NT2/D1 (cell line): ENCODE data around the gene SRCAP.

Experiments
- SUZ12 ChIP-seq: IDR thresholded peaks from 2 replicates; pipeline ENCODE4 v1.6.1; 2011; ENCODE audit not compliant: insufficient read length, insufficient read depth; ENCODE audit errors: extremely low read depth
- YY1 ChIP-seq: IDR thresholded peaks from 2 replicates; pipeline ENCODE4 v1.6.1; 2011; ENCODE audit not compliant: insufficient read length, insufficient read depth

DNA sequence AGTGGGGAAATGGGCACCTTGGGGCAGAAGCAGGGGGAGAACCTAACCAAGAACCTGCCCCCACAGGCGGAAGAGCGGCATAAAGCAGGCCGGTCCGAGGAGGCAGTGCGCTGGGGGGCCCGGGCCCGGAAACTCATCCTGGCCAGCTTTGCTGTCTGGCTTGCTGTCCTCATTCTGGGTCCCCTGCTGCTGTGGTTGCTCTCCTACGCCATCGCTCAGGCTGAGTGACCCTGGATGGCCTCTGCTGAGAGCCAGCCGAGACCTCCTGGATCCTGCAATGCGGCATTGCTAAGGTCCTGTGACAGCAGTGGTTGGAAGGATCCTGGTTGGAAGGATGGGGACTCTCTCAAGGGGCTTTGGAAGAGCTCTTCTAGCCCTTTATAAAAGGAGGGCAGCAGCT, 44.7 kb downstream of the SRCAP start:
- TF ChIP-seq SUZ12 (no peak), YY1 (no peak)
